Vagina (tissue), 2 donors: ENCODE results near the gene ACSL1.

Experiments
- CTCF ChIP-seq, 3 experiments: fragments of 450-650 bp in 2 of 3; fragments of 200-600 bp in 1 of 3; sonication (generic) in 1 of 3; IDR thresholded peaks; one replicate each; pipeline ENCODE4 v1.5.1; 2017 to 2019; ENCODE audit warnings: antibody characterized with exemption in 3 of 3, mild to moderate bottlenecking in 2 of 3, moderate library complexity in 2 of 3
- POLR2A ChIP-seq, 2 donors: fragments of 450-650 bp; IDR thresholded peaks; one replicate each; pipeline ENCODE4 v1.6.1; 2017; ENCODE audit warnings: antibody characterized with exemption in 2 of 2, mild to moderate bottlenecking in 2 of 2, moderate library complexity in 2 of 2
- POLR2AphosphoS5 ChIP-seq, 2 donors: sonication (generic); formaldehyde crosslinking; IDR thresholded peaks; one replicate each; pipeline ENCODE4 v1.9.0; 2017; ENCODE audit warnings: antibody characterized with exemption in 2 of 2, mild to moderate bottlenecking in 2 of 2, low read depth in 1 of 2; ENCODE audit not compliant: insufficient read depth in 1 of 2

- no peak for TF ChIP-seq CTCF (IDR thresholded peaks at IDR 0.05)
- TF ChIP-seq POLR2AphosphoS5 (IDR thresholded peaks at IDR 0.05; ENCODE audit: insufficient read depth in 1 of 2, low read depth in 1 of 2): no peak
- TF ChIP-seq POLR2A (IDR thresholded peaks at IDR 0.05): no peak
Measured at GRCh38 chr4:184793735-184794355, 31.9 kb downstream of the ACSL1 start.
